ENCODE measurements around the gene RASGRP2.

Gene RASGRP2

GRCh38 chr11:64753019-64753379, 9.1 kb upstream of the RASGRP2 start:
- Histone ChIP-seq H3K27me3 (ENCODE audit: insufficient read depth, low read length) (no peaks in the 10 kb centered on the region; the same call in 1 of the 2 replicates), H3F3A (ENCODE audit: insufficient read depth, low read length) (no peaks in the 10 kb centered on the region), H3K79me2 (ENCODE audit: insufficient read depth, low read length) (no peaks in the 10 kb centered on the region), H4K20me1 (ENCODE audit: insufficient read depth, low read length) (no peaks in the 10 kb centered on the region), H3K4me1 (ENCODE audit: insufficient read depth, low read length, severe bottlenecking) (no peaks in the 10 kb centered on the region), H3K9me2 (ENCODE audit: low read depth, low read length) (no peaks in the 10 kb centered on the region), H3K36me3 (ENCODE audit: insufficient read depth, low read length) (no peaks in the 10 kb centered on the region), H3K9me3 (ENCODE audit: low read length) (no peaks in the 10 kb centered on the region), H3K4me2 (ENCODE audit: low read length) (no peak overlapping the region), H3K4me3 (ENCODE audit: low read depth, low read length, poor library complexity, severe bottlenecking) (no peak overlapping the region), H3K27ac (ENCODE audit: low read depth, low read length, poor library complexity, severe bottlenecking) (no peak overlapping the region), H3K9ac (ENCODE audit: low read length) (no peak overlapping the region), H2AFZ (ENCODE audit: low read length) (no peak overlapping the region)
- TF ChIP-seq EZH2 (IDR thresholded peaks at IDR 0.05; ENCODE audit: borderline replicate concordance, low read length): no peak
- no peak for TF ChIP-seq CTCF (IDR thresholded peaks at IDR 0.05; ENCODE audit: low read length)

- Histone ChIP-seq H3K79me2 (ENCODE audit: insufficient read depth, low read length) (no peaks in the 10 kb centered on the region), H3K9me2 (ENCODE audit: low read depth, low read length) (no peaks in the 10 kb centered on the region), H3K4me2 (ENCODE audit: low read length) (no peak overlapping the region), H3K9ac (ENCODE audit: low read length) (no peak overlapping the region), H3K9me3 (ENCODE audit: low read length) (no peaks in the 10 kb centered on the region), H3K27ac (ENCODE audit: low read depth, low read length, poor library complexity, severe bottlenecking) (no peak overlapping the region), H3K4me1 (ENCODE audit: insufficient read depth, low read length, severe bottlenecking) (no peaks in the 10 kb centered on the region), H3K36me3 (ENCODE audit: insufficient read depth, low read length) (no peaks in the 10 kb centered on the region), H3F3A (ENCODE audit: insufficient read depth, low read length) (no peaks in the 10 kb centered on the region), H2AFZ (ENCODE audit: low read length) (no peak overlapping the region), H3K27me3 (ENCODE audit: insufficient read depth, low read length) (no peaks in the 10 kb centered on the region; the same call in 1 of the 2 replicates), H4K20me1 (ENCODE audit: insufficient read depth, low read length) (no peaks in the 10 kb centered on the region), H3K4me3 (ENCODE audit: low read depth, low read length, poor library complexity, severe bottlenecking) (no peak overlapping the region)
- no peak for TF ChIP-seq EZH2 (IDR thresholded peaks at IDR 0.05; ENCODE audit: borderline replicate concordance, low read length)
- TF ChIP-seq CTCF (IDR thresholded peaks at IDR 0.05; ENCODE audit: low read length): no peak
Observed at GRCh38 chr11:64752175-64752970, 8.4 kb upstream of the RASGRP2 start.

- Histone ChIP-seq H4K20me1 (ENCODE audit: insufficient read depth, low read length) (no peaks in the 10 kb centered on the region), H3K4me1 (ENCODE audit: insufficient read depth, low read length, severe bottlenecking) (no peaks in the 10 kb centered on the region), H3K79me2 (ENCODE audit: insufficient read depth, low read length) (no peaks in the 10 kb centered on the region), H3K4me3 (ENCODE audit: low read depth, low read length, poor library complexity, severe bottlenecking) (no peak overlapping the region), H3K27ac (ENCODE audit: low read depth, low read length, poor library complexity, severe bottlenecking) (no peak overlapping the region), H3K9me2 (ENCODE audit: low read depth, low read length) (no peaks in the 10 kb centered on the region), H3F3A (ENCODE audit: insufficient read depth, low read length) (no peaks in the 10 kb centered on the region), H2AFZ (ENCODE audit: low read length) (no peak overlapping the region), H3K4me2 (ENCODE audit: low read length) (no peak overlapping the region), H3K9ac (ENCODE audit: low read length) (no peak overlapping the region), H3K36me3 (ENCODE audit: insufficient read depth, low read length) (no peaks in the 10 kb centered on the region), H3K9me3 (ENCODE audit: low read length) (no peaks in the 10 kb centered on the region), H3K27me3 (ENCODE audit: insufficient read depth, low read length) (no peaks in the 10 kb centered on the region; the same call in 1 of the 2 replicates)
- TF ChIP-seq CTCF (IDR thresholded peaks at IDR 0.05; ENCODE audit: low read length): no peak
- no peak for TF ChIP-seq EZH2 (IDR thresholded peaks at IDR 0.05; ENCODE audit: borderline replicate concordance, low read length)
Observed at GRCh38 chr11:64751580-64751979, 7.6 kb upstream of the RASGRP2 start.

Data from OCI-LY1 (cell line).